HG03108 (cell line): Measurements from ENCODE around the gene RFXANK.
"Not testable (repeated sequence)": the region's sequence is repeated elsewhere in the genome, so short reads cannot be mapped to it uniquely, and the experiment has no call there.

Experiments used
- ATAC-seq: cut with Tn5 transposase; IDR thresholded peaks from one replicate; pipeline ENCODE4 v1.9.1; 2021; ENCODE audit warnings: moderate library complexity; ENCODE audit not compliant: unreplicated experiment

The RFXANK gene

DNA sequence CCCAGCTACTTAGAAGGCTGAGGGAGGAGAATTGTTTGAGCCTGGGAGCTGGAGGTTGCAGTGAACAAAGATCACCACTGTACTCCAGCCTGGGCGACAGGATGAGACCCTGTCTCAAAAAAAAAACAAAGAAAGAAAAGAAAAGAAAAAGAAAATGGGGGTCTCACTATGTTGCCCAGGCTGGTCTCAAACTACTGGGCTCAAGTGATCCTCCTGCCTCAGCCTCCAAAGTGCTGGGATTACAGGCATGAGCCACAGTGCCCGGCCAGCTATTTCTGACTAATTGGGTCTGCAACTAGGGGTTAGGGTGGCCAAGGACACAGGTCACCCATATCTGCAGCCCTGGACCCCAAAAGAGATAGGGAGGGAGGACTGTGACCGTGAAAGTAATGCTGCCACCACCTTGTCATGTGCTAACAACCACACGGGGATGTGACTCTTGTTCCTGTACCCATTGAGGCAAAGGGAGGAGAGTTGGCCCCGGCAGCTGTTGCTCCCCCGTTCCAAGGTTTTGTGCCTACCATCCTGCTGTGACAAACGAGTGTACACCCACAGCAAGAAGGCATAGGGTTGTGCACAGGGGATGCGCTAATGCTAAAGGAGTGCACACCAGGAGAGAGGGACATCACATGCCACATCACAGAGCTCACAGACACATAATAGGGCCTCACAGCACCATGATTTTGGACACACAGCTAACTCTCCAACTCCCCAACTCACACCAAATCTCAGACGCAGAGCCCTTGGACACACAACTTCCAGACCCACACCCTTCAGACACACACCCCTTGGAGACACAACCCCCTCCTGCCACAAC is 22.6 kb upstream of the RFXANK start:
- no peak for ATAC-seq

GRCh38 chr19:19170053-19170872 is 21.8 kb upstream of the RFXANK start, which contains the start of gene MEF2B:
TSS of gene MEF2B (minus strand) at chr19:19170263. CDS start at chr19:19150735, 19,528 bp downstream.
- ATAC-seq = peak; percentile 87

GRCh38 chr19:19170873-19171672 is 21.0 kb upstream of the RFXANK start:
- no peak for ATAC-seq

GRCh38 chr19:19171821-19172532 is 20.1 kb upstream of the RFXANK start:
- ATAC-seq = no peak

DNA sequence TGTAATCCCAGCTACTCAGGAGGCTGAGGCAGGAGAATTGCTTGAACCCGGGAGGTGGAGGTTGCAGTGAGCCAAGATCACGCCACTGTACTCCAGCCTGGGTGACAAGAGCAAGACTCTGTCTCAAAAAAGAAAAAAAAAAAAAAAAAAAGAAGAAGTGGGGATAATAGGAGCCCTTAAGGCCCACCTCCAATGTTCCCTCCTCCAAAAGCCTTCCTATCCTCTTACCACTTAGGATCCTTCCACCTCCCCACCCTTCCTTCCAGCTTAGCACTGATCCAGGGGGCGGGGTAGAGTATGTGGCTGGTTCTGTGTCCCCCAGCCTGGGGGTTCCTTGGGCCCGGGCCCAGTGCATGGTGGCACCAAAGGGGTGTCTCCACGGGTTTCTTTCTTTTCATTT is 18.8 kb upstream of the RFXANK start:
- ATAC-seq = not testable (repeated sequence)

GRCh38 chr19:19176950-19177349 is 15.1 kb upstream of the RFXANK start:
- no peak for ATAC-seq

GRCh38 chr19:19179548-19180441 is 12.3 kb upstream of the RFXANK start:
- no peak for ATAC-seq

DNA sequence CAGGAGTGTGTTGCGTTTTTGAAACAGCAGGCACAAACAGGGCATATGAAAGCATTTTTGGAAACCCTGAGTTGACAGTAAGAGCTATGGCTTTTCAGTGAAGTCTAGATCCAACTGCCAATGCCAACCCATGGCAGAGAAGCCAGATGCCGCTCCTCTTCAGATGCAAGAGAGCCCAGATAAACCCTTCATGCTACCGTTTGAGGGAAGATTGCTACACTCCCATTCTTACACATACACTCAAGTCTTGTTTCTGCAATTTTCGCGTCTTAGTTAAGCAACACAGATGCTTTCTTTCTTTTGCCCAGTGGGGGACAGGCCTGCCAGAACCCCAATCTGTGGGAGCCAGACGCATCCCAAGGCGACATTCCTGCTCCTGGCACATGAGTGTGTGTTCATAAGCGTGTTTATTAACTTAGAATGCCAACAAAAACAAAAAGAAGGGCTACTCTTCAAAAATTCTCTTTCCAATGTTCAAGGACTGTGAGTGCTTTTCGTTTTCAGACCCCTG is 10.5 kb upstream of the RFXANK start:
- ATAC-seq = no peak

GRCh38 chr19:19185853-19186740 is 6.0 kb upstream of the RFXANK start:
- ATAC-seq = no peak

- ATAC-seq = no peak
Observed at GRCh38 chr19:19186742-19187141, 5.3 kb upstream of the RFXANK start.

DNA sequence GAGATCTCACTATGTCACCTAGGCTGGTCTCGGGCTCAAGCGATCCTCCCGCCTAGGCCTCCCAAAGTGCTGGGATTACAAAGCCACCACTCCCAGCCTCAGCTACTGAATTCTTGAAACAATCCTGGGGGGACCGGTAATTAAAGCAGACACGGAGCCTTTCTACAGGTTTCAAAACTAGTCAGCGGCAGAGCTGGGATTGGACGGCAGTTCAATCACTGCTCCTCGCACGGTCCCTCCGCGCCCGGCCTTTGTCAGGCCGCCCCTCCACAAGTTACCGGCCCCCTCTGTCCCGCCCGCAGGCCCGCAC is 335 bp upstream of the RFXANK start:
- no peak for ATAC-seq

DNA sequence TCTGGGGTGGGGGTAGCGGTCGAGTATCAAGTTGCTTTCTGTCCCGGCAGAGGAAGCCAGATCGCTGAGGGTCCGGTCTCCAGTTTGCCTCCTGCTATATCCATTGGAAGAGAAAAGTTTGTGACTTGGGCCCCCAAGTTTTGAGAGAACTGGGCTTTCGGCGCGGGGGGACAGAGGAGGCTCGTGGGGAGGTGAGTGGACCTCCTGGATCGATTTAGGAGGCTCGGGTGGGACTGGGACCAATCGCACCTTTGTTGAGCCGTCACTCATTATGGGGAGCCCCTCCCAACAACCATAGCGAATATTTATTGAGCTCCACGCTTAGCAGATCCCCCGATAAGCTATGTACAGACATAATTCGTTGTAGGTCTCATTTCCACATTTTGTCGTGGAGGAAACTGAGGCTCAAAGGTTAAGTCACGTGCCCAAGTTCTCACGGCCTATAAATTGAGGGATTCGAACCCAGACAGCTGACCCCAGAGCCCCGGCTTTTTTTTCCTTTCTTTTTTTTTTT is 909 bp downstream of the RFXANK start:
- no peak for ATAC-seq

GRCh38 chr19:19193926-19194325 is 1.9 kb downstream of the RFXANK start:
- ATAC-seq = no peak

DNA sequence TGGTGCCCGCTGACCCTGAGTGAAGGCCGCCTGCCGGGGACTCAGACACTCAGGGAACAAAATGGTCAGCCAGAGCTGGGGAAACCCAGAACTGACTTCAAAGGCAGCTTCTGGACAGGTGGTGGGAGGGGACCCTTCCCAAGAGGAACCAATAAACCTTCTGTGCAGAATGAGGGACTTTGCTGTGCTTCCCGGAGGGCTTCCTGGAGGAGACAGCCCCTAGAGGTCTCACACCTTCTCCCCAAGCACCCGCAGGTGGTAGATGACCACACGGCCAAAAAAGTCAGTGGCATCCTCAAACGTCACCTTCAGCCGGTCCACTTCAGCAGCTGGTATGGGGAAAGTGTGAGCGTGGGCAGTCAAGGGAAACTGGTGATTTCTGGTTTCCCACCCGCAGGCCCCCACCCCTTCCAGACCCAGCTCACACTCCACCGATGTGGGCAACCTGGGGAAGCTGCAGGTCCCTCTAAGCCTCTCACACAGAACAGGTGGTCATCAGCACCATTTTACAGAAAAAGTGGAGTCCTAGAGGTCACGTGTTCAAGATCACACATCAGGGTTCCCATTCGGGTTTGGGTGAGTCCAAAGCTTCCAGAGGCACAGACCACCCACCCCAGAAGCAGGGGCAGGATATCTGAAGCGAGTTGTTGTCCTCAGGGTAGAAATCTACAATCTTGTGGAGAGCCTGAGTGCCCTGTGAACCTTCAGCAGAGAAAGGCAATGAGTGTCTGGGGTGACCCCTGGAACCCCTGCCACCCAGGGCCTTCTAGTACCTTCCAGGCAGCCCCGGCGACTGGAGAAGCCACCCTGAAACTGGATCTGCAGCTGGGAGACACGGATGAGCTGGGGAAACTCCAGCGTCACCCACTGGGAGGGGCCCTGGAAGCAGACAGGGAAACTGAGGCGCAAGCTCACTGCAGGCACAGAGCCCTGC is 9.9 kb downstream of the RFXANK start:
- no peak for ATAC-seq

GRCh38 chr19:19202707-19203011 is 10.6 kb downstream of the RFXANK start:
- ATAC-seq = peak; percentile 7

DNA sequence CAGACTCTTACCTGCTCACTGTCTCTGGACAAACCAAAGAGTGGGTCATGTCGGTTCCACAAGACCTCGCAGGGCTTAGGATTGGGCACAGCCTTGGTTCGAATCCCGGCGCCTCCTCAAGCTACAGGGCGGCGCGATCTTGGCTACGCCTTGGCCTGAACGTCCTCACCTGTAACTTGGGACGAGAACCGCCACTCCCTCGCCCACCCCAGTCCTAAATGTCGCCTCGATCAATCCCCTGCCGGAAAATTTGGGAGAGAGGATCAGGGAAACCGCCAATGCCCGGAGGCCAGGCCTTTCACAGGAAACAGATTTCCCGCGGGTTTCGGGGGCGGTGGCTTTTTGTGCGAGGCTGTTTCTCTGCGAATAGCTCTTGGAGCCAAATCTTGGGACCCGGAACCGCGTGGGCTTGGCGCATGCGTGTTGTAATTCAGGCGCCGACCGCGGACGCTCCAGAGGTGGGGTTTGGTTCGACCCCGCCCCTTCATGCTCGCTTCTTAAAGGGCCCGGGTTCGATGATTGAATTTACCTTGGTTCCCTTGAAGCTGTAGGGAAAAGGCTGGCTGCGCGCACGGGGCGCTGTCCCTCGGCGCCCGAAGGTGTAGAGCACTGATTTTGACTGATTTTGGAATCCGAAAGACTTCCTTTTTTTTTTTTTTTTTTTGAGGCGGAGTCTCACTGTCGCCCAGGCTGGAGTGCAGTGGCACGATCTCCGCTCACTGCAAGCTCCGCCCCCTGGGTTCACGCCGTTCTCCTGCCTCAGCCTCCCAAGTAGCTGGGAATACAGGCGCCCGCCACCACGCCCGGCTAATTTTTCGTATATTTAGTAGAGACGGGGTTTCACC is 11.2 kb downstream of the RFXANK start, which contains the start of gene NR2C2AP:
TSS of gene NR2C2AP (minus strand) at position 403 of the 845 bp plus-strand sequence. CDS start at position 49, 354 bp downstream.
- ATAC-seq = peak; percentile 54
